Endometrial microvascular endothelial cells (primary cell): ENCODE data around the gene CABLES1. TPM values are rescaled to one million over a fixed set of nuclear protein-coding genes. Genes with fewer than 3 reads are reported as not detected.
"Not testable (repeated sequence)": the region's sequence is repeated elsewhere in the genome, so short reads cannot be mapped to it uniquely, and the experiment has no call there.

Experiments used
- in situ Hi-C: cut with HindIII; loops from 2 replicates; pipeline ENCODE4 v1.10.0; 2017; ENCODE audit warnings: low sequenced_read_pairs, low pct_unique_long_range_greater_than_20kb; ENCODE audit errors: inconsistent ontology term
- total RNA-seq: library from RNA; depleted of rRNA; stranded (reverse); fragments of >200 nt; gene quantifications from one replicate; pipeline ENCODE4 v1.2.3, GENCODE V29; 2015; ENCODE audit errors: inconsistent ontology term

The CABLES1 gene
- total RNA-seq, 1 donor from 2014 or later: 12.6 TPM

DNA sequence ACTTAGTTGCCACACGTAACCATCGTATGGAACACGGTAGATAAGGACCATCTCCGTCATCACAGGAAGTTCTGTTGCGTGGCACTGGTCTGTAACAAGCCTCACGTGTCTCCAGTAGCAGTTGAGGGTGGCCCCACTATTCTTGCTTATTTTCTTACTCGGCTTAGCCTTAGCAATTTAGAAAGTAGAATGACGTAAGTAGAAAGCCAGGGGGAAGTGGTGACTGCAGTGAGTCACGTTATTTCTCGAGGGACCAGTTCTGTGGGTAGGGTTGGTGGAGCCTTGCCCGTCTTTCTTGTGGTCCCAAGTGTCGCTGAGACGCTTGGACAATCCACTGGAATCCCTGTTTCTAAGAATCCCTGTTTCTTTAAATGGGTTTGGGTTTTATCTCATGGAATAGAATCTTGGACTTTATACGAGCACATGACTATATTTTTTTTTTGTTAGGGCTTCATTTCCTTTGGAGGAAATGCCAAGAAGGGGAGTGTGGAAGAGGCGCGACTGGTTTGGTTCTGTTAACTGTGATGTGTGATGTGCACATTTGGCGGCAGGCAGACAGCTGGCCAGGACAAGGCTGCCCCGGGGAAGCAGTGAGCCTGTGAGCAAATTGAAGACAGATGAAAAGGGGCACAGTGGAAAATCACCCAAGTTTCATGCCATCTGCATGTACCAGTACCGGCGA, 96.2 kb downstream of the CABLES1 start:
- in situ Hi-C loops: no loop called here

DNA sequence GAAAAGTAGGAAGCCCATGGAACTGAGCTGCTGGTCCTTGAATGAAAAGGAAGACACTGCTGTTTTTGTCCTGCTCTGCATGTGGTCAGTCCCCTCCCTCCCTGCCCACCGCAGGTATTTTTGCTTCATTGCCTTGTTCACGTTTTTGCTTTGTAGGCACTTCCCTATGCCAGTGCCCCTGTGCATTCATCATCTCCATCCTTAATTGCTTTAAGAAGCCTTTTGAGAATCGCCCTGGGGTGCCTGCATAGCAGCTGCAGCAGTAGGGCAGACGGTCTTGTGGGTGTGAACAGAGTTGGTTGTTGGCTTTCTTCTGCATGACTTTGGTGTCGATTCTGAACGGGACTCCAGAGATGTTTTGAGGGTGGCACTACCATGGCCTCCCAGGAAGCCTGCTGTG, 97.0 kb downstream of the CABLES1 start:
- in situ Hi-C loops: no loop called here

GRCh38 chr18:23234619-23235018, 99.3 kb downstream of the CABLES1 start:
- in situ Hi-C loops: no loop called here

- in situ Hi-C loops: no loop called here
Measured at GRCh38 chr18:23235336-23235735, 100.1 kb downstream of the CABLES1 start.

- in situ Hi-C loops: no loop called here
Measured at GRCh38 chr18:23235860-23236259, 100.6 kb downstream of the CABLES1 start.

DNA sequence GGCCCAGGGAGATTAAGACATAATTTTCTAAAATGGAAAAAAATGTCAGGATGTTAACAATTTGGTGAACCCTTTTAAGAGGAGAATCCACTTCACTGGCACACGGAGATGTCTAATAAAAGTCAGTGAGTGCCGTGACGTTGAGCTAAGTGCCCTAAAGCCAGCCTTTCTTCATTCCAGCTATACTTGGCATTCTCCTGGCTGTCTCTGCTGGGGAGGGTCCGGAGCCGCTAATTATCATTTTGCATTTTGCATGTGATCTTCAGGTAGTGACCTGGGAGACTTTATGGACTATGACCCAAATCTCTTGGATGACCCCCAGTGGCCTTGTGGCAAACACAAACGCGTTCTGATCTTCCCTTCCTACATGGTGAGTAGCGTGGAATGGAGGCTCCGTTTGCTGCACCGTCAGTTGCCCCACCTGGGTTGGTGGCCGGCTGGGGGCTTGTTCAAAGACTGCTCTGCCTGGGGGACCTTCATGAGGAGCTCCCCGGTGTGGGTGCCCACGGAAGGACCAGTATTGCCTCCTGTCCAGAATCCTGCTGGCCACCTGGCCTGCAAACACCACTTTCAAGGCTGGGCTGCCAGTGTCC, 101.7 kb downstream of the CABLES1 start:
- in situ Hi-C loops: no loop called here

- in situ Hi-C loops: no loop called here
Measured at GRCh38 chr18:23237524-23238151, 102.4 kb downstream of the CABLES1 start.

DNA sequence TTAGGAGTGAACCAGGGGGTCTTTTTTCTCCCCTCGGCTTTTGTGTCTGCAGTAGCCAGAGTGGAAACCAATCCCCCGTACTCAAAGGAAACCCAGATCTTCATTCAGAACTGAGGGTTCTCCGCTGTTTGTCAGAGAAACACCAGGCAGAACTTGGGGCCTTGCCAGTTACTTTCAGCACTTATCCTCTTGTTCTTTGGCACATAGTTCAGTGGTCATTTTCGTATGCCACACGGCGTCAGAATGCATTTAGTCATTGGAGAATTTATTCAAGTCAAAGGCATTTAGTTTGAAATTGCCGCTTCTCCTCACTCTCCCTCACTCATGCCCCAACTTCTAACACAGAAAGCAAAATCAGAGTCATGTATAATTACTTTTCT, 102.9 kb downstream of the CABLES1 start:
- in situ Hi-C loops: no loop called here

- in situ Hi-C loops: no loop called here
Measured at GRCh38 chr18:23238651-23239349, 103.5 kb downstream of the CABLES1 start.

- in situ Hi-C loops: no loop called here
Measured at GRCh38 chr18:23239350-23239692, 104.0 kb downstream of the CABLES1 start.

- in situ Hi-C loops: no loop called here
Measured at GRCh38 chr18:23239885-23240608, 104.8 kb downstream of the CABLES1 start.

DNA sequence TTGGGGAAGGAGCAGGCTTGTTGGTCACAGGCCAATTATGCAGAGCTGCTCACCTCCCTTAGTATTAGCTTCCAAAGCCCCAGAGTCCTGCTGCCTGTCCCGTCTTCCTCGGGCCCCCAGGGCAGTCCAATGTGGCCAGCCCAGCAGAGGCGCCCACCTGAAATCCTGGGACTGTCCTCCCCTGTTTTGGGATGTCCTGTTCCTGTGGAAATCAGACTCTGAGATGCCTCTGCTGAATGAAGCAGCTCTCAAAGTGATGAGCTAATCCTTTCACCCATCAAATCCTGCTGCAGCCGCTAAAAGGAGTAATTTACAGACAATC, 105.3 kb downstream of the CABLES1 start:
- in situ Hi-C loops: no loop called here

DNA sequence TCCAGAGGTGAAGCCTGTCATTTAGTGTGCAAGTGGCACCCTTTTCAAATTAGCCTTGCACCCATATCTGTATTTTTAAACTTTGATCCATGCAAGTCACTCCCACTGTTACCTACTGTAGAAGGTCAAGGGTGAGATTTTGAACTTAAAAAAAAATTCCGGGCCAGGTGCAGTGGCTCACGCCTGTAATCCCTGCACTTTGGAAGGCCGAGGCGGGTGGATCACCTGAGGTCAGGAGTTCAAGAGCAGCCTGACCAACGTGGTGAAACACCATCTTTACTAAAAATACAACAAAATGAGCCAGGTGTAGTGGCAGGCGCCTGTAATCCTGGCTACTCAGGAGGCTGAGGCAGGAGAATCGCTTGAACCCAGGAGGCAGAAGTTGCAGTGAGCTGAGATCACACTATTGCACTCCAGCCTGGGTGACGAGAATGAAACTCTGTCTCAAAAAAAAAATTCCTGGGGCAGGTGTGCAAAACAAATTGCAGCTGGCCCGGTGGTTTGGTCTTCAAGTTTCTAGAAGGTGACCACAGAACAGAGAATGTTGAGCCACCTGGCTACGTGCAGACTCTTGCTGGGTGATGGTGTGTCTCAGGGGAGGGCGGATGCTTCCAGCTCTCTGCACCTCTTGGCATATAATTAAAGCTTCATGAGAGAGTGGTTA, 106.7 kb downstream of the CABLES1 start:
- in situ Hi-C loops: not testable (repeated sequence)

DNA sequence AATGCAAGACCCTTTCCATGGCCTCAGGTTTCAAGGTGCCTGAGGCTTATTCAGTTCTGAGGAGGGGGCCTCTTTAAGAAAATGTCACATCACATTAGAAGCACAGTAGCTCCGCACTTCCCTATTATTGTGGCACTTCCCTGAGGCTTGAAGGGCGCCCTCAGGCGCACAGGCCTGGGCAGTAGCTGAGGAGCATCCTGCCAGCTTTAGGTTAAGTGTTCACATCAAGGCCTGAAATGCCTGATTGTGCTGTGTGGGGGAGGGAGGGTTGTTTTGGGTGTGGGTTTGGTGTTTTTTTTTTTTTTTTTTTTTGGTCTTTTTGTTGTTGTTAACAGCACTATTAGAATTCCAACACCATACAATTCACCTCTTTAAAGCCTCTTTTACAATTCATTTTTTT, 107.9 kb downstream of the CABLES1 start:
- in situ Hi-C loops: no loop called here

DNA sequence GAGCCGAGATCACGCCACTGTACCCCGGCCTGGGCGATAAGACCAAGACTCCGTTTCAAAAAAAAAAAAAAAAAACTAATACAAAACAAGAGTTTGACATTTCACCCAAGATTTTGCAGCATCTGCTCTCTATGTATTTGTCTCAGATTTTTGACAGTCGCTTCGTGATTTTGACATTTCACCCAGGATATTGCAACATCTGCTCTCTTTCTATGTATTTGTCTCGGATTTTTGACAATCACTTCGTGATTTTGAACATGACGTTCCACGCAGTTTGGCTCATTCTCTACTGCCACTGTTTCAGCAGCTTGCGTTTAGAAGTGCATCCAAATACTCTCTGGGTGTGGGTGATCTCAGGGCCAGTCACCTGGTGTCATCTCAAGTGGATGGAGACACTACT, 108.5 kb downstream of the CABLES1 start:
- in situ Hi-C loops: no loop called here

- in situ Hi-C loops: no loop called here
Measured at GRCh38 chr18:23244401-23244800, 109.1 kb downstream of the CABLES1 start.

DNA sequence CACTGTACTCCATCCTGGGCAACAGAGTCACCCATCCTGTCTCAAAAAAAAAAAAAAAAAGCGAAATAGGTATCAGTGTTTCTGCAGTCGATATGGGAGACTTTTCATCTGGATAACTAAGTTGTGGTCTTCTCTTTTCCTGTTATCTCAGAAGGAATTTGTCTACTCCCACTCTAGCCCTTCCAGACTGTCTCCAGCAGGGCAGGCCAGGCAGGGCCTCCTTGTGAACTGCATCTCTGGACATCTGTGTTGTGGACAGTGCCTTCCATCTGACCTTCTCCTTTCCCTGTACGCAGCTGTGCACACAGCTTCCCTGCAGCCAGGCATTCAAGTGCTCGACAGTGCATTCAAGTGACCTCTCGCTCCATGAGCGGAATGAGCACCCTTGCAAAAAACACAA, 110.2 kb downstream of the CABLES1 start:
- in situ Hi-C loops: no loop called here

GRCh38 chr18:23247331-23247730, 112.0 kb downstream of the CABLES1 start:
- in situ Hi-C loops: no loop called here

- in situ Hi-C loops: no loop called here
Measured at GRCh38 chr18:23247896-23248295, 112.6 kb downstream of the CABLES1 start.
